ENCODE measurements around the gene ARL13B. TPM values are rescaled to one million over a fixed set of nuclear protein-coding genes. Genes with fewer than 3 reads are reported as not detected.

ARL13B gene
- total and polyA plus RNA-seq, 2 of the 8 experiments (the other 6 are each of a cell fraction or from before 2014, with no cell fraction given) = 1.5 to 12.7 TPM

GRCh38 chr3:94092086-94092485 is 112.1 kb downstream of the ARL13B start:
- Histone ChIP-seq H2BK5ac (ENCODE audit: low read depth, low read length) (no peak overlapping the region), H4K5ac (ENCODE audit: insufficient read length, low read depth, low read length) (no peak overlapping the region), H4K20me1 (replicated peaks in 1 of 2; ENCODE audit: control insufficient read depth in 1 of 2, insufficient read depth in 2 of 2, low read length in 2 of 2) (no peaks in the 10 kb centered on the region), H3K4me2 (ENCODE audit: insufficient read depth in 1 of 2, low read depth in 2 of 2, low read length in 2 of 2) (no peak overlapping the region), H2BK120ac (replicated peaks; ENCODE audit: low read depth, low read length) (no peak overlapping the region), H3K79me1 (ENCODE audit: low read depth, low read length) (no peaks in the 10 kb centered on the region), H3K9ac (replicated peaks in 1 of 4; ENCODE audit: extremely low read depth in 1 of 4, low read depth in 3 of 4, low read length in 3 of 4) (no peak overlapping the region), H2BK20ac (ENCODE audit: low read length) (no peak overlapping the region), H3K4me1 (replicated peaks in 1 of 4; ENCODE audit: control insufficient read depth in 3 of 4, insufficient read depth in 4 of 4, low read length in 3 of 4) (no peaks in the 10 kb centered on the region), H3K79me2 (ENCODE audit: control insufficient read depth in 1 of 2, insufficient read depth in 2 of 2, low read length in 2 of 2) (no peaks in the 10 kb centered on the region), H2BK12ac (ENCODE audit: low read depth, low read length) (no peak overlapping the region), H4K8ac (ENCODE audit: extremely low read depth, insufficient read depth, low read length) (no peak overlapping the region), H3K4ac (replicated peaks; ENCODE audit: insufficient read length, low read depth, low read length) (no peak overlapping the region), H3K56ac (replicated peaks; ENCODE audit: insufficient read length, low read depth, low read length) (no peak overlapping the region), H4K91ac (replicated peaks; ENCODE audit: insufficient read length, low read length) (no peak overlapping the region), H3K27me3 (replicated peaks in 1 of 4; ENCODE audit: control insufficient read depth in 3 of 4, extremely low read depth in 1 of 4, insufficient read depth in 3 of 4, low read length in 3 of 4) (no peaks in the 10 kb centered on the region), H3K36me3 (ENCODE audit: control insufficient read depth in 2 of 4, insufficient read depth in 4 of 4, low read length in 3 of 4) (peaks cover 0 to 5% (median 3%) of the 10 kb centered on the region in 4 experiments; a peak in 4 of 8 replicates), H2BK15ac (ENCODE audit: low read length) (no peak overlapping the region), H3K9me3 (ENCODE audit: insufficient read depth in 2 of 2, low read depth in 1 of 2, low read length in 1 of 2) (no peaks in the 10 kb centered on the region), H3K18ac (ENCODE audit: extremely low read depth, low read length) (no peak overlapping the region), H3K27ac (ENCODE audit: low read depth, low read length) (no peak overlapping the region), H3K14ac (ENCODE audit: insufficient read length) (no peak overlapping the region), H2AK5ac (ENCODE audit: low read depth, low read length) (no peak overlapping the region), H3K23me2 (ENCODE audit: low read depth, low read length) (no peaks in the 10 kb centered on the region), H3K23ac (ENCODE audit: insufficient read length) (no peak overlapping the region), H2AFZ (ENCODE audit: low read length) (no peak overlapping the region), H3K4me3 (ENCODE audit: extremely low read depth in 1 of 4, insufficient read depth in 2 of 4, low read depth in 3 of 4, low read length in 4 of 4) (no peak overlapping the region)
- 96% methylated on average over 1 of the region's 1 CpG; no CpG with 5 or more reads in 1 of the 2 experiments for WGBS, 2 experiments (ENCODE audit: extremely low coverage in 1 of 2, insufficient coverage in 1 of 2, insufficient read length in 1 of 2, insufficient replicate concordance in 2 of 2, low coverage in 1 of 2, low lambda C conversion rate in 2 of 2, missing lambda C conversion rate in 1 of 2)
- DNase-seq (ENCODE audit: low read depth in 1 of 2, low spot score in 2 of 2) (no peak), FAIRE-seq (no peak)
- CTCF ChIA-PET (ENCODE audit: partially characterized antibody) = interaction anchor here (0.9 to 1.4 kb wide), 2 partner anchors 10 to 23 kb away, joined by 3 to 5 read pairs; no protein-coding TSS in a partner anchor
- POLR2A ChIA-PET (ENCODE audit: partially characterized antibody) = no interaction called here
- TF ChIP-seq TAF1 (IDR thresholded peaks at IDR 0.05; ENCODE audit: low read depth, low read length) (no peak), KDM1A (IDR thresholded peaks at IDR 0.05; ENCODE audit: borderline replicate concordance, low read length) (no peak), NANOG (IDR thresholded peaks at IDR 0.05; ENCODE audit: insufficient read depth, low read depth, low read length, poor library complexity, severe bottlenecking) (no peak)
